Right hindlimb (tissue), 1 donor: ENCODE data around the gene SGK1.
"Not testable (repeated sequence)": the region's sequence is repeated elsewhere in the genome, so short reads cannot be mapped to it uniquely, and the experiment has no call there.

ENCODE experiments used
- DNase-seq: peaks from one replicate; pipeline ENCODE4 v3.0.0-alpha.2; 2018

Gene SGK1

DNA sequence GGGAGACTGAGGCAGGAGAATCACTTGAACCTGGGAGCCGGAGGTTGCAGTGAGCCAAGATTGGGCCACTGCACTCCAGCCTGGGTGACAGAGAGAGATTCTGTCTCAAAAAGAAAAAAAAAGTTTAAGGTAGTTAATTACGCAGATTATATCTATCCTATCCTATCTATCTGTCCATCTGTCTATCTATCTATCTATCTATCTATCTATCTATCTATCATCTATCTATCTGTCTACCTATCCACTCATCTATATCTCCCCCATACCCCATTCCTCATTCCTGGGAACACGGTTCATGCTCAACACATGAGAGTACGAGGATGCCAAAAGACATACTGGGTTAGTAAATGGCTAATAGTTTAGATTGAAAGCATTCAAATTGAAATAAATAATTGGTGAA is 8.3 kb upstream of the SGK1 start:
- DNase-seq: not testable (repeated sequence)

GRCh38 chr6:134324766-134325165 is 6.9 kb upstream of the SGK1 start:
- no peak for DNase-seq

DNA sequence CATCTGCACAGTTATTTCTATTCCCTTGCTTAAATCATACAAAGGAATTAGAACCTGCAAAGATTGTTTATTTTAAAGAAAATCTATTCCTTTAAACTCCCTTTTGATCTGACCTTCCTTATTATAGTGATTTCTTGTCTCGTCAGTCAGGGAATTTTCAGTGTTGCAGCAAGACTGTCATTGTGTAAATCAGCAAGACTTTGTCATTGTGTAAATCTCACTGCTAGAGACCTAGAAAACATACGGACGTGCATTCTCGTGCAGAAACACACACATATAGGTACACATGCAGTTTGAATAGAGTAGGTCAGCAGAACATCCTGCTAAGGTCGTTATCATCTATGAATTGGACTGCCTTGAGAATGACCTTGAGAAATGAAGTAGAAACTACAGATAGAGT is 6.2 kb upstream of the SGK1 start:
- DNase-seq: no peak

GRCh38 chr6:134323698-134324097 is 5.8 kb upstream of the SGK1 start:
- DNase-seq: no peak

- DNase-seq: no peak
Measured at GRCh38 chr6:134323294-134323693, 5.4 kb upstream of the SGK1 start.

GRCh38 chr6:134322216-134322615 is 4.3 kb upstream of the SGK1 start:
- no peak for DNase-seq

DNA sequence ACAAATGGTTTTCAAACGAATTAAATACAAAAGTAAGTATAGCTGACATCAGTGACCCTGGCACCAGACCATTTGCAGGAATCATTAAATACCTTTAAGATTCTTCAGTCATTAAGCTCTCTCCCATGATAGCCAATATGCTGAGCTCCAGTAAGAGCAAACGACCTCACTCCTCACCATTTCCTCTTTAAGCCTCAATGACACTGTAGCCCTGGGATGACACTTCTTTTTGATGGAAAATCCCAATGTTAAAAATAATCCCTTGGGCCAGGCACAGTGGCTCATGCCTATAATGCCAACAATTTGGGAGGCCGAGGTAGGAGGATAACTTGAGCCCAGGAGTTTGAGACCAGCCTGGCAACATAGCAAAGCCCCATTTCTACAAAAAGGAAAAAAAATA is 3.3 kb upstream of the SGK1 start:
- DNase-seq: no peak

GRCh38 chr6:134319686-134320085 is 1.8 kb upstream of the SGK1 start:
- not testable (repeated sequence) for DNase-seq

- DNase-seq: no peak
Measured at GRCh38 chr6:134318974-134319281, 1.0 kb upstream of the SGK1 start.

GRCh38 chr6:134318236-134318973 is 493 bp upstream of the SGK1 start:
- no peak for DNase-seq

DNA sequence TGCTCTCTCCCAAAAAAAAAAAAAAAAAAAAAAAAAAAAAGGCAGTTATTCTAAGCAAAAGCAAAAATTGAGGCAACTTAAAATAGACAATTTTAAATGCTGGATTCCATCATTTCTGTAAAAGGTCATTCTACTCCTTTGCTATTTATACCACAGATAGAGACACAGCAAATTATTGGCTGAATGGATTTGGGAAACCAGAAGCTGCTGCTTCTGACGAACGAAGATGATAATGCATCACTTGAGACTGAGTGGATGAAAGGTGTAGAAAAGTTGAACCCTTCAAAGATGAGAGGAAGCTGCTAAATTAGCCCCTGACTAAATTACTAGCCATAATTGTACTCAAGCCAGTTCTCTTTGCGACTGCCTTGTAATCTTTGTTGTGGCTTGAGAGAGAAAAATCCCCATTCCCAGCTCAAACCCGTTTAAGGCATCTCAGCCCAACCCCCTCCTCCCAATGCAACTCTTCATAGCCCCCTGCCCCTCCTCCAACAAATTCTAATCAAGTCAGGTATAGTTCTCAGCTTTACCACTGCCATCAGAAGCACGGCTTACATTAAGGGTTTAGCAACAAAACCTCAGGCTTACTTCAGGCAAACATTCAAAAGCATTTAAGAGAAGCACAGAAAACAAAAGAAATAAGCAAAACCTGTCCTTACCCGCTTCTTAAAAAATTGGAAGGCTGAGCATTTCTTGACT is 1.0 kb downstream of the SGK1 start:
- no peak for DNase-seq

DNA sequence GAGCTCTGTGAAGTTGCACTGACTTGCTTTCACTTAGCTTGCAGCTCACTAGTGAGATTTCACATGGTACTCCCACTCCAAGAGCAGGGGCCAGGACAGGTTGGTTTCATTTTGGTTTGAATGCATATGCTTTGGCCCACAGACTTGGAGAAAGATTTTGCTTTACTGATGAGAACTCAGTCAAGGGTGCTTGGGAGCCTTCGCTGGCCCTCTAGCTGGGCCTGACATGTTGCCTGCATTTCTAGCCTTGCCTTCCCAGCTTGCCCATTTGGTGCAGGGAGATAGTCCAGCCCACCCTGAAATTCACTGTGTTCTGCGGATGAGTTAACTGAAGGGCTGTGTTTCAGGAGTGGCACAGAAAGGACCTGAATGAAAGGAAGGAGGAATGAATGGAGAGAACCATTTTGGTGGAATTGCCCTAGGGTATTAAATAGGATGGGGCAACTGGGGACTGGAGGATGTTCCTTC is 1.9 kb downstream of the SGK1 start:
- DNase-seq: no peak

- no peak for DNase-seq
Measured at GRCh38 chr6:134315189-134315588, 2.7 kb downstream of the SGK1 start.

DNA sequence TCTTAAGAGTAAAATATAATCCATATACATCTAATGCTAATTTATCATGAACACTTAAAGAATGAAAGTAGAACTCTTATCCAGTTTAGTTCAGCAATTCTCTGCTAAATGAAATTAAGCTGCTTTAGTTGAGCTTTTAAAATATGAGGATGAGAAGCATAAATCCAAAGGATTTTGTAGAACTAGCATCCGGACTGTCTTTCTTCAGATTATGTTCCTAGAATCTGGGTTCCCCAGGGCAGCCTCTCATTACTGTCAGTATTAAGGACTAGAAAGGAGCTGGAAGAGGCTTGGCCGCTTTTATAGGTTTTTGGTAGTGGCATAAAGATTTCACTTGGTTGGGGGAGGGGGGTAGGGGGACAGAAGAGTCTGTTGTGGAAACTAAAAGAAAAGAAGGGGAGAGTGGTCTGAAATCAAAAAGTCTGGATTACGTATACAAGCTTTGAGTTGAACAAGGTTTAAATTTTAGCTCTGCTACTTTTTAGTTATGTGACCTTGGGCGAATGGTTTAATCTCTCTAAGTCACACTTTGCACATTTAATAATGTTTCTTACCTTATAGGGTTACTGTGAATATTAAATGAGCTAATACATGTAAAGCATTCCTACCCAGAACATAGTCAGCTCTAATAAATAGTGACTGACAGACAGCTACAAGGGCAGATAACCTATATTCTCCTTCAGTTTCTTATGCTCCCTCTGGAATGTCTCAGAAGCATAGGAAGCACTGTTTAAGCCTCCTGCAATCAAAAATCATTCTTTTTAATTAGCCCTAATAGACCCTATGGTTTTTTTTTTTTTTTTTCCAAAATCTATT is 3.7 kb downstream of the SGK1 start:
- no peak for DNase-seq

DNA sequence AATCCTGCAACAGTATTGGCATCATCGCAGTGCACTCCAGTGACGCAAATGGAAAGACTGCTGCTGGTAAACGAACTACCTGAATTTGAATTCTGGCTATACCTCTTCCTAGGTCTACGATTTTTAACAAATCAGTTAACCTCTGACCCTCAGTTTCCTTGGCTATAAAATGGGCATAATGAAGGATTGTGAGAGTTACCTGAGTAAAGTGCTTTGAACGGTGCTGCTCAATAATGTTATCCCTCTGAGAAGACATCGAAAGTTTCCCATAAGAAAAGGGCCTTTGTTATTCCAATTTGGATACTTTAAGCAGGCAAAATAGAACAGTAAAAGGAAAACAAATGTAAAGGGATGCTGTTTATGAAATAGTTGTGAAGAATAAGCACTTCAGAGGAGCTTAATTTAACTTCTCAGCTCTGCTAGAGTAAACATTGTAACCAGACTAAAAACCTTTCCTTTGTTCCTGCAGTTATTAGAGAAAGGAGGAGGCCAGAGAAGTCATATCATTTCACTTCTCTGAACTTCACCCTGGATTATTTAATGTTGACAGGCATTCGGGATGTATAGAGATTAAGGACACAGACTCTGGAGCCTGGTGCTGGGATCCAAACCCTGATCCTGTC is 5.8 kb downstream of the SGK1 start:
- DNase-seq: no peak

GRCh38 chr6:134310817-134311216 is 7.1 kb downstream of the SGK1 start:
- no peak for DNase-seq

- no peak for DNase-seq
Measured at GRCh38 chr6:134309983-134310605, 7.8 kb downstream of the SGK1 start.

DNA sequence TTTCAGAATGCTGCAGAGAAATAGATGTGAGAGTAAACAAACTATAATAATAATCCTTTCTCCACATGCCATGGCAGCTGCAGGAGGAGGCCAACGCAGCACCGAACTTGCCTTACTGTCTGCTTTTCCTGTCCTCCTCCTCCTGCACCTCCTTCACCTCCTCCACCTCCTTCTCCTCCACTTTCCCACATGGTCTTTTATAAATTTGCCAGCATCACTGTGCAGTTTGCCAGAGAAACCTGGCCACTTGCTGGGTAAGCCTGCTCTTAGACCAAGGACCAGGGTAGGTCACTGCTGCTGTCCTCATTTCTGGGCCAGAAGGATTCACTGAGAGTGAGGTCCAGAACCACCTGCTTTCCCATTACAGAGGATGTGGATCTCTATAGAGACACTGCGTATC is 8.7 kb downstream of the SGK1 start:
- DNase-seq: no peak

DNA sequence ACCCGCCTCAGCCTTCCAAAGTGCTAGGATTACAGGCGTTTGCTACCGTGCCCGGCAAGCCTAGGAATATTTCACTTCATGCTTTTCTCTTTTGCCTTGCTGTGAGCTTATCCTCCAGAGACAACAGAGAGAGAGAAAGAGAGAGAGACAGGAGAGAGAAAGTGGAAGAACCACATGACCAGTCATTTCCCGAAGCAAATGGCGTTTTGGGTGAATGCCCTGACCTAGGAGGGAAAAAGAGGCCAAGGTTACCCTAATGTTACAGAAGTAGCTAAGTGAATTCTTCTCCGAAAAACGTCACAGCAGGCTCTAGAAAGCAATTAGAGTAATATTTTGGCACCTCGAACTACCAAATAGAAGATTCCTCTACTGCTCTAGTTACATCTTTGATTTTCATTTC is 9.1 kb downstream of the SGK1 start:
- no peak for DNase-seq

DNA sequence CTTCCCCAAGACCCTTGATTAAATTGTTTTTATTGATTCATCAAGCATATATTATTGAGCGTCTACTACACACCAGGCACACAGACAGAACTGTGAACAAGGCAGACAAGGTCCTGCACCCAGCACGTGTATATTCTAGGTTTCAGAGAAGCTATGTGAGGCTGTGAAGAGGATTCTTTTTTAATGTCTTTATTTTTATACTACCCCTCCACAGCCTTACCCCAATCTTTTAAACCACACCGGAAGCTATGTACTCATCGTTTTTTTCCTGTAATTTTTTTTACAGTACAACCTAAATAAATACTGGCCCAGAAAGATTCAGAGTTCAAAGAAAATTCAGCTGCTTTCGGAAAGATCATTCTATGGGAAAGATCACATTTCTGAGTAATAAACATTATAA is 10.0 kb downstream of the SGK1 start:
- DNase-seq: no peak

- no peak for DNase-seq
Measured at GRCh38 chr6:134307075-134307474, 10.8 kb downstream of the SGK1 start.

DNA sequence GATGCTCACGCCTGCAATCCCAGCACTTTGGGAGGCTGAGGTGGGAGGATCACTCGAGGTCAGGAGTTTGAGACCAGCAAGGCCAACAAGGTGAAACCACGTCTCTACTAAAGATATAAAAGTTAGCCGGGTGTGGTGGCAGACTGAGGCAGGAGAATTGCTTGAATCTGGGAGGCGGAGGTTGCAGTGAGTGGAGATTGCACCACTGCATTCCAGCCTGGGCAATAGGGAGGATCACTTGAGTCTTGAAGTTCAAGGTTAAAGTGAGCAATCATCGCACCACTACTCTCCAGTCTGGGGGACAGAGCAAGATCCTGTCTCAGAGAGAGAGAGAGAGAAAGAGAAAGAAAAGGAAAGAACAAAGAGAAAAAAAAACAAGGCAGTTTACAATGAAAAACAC is 13.5 kb downstream of the SGK1 start:
- not testable (repeated sequence) for DNase-seq

- no peak for DNase-seq
Measured at GRCh38 chr6:134303891-134304290, 14.0 kb downstream of the SGK1 start.
